Stimulated activated naive CD4-positive, alpha-beta T cell (primary cell): ENCODE data around the gene MYH15.
"Not testable (repeated sequence)": the region's sequence is repeated elsewhere in the genome, so short reads cannot be mapped to it uniquely, and the experiment has no call there.

ENCODE experiments used
- DNase-seq, 6 experiments: peaks; one replicate each; lab custom pipeline; 2025; lab: John Stamatoyannopoulos, UW

MYH15 gene

DNA sequence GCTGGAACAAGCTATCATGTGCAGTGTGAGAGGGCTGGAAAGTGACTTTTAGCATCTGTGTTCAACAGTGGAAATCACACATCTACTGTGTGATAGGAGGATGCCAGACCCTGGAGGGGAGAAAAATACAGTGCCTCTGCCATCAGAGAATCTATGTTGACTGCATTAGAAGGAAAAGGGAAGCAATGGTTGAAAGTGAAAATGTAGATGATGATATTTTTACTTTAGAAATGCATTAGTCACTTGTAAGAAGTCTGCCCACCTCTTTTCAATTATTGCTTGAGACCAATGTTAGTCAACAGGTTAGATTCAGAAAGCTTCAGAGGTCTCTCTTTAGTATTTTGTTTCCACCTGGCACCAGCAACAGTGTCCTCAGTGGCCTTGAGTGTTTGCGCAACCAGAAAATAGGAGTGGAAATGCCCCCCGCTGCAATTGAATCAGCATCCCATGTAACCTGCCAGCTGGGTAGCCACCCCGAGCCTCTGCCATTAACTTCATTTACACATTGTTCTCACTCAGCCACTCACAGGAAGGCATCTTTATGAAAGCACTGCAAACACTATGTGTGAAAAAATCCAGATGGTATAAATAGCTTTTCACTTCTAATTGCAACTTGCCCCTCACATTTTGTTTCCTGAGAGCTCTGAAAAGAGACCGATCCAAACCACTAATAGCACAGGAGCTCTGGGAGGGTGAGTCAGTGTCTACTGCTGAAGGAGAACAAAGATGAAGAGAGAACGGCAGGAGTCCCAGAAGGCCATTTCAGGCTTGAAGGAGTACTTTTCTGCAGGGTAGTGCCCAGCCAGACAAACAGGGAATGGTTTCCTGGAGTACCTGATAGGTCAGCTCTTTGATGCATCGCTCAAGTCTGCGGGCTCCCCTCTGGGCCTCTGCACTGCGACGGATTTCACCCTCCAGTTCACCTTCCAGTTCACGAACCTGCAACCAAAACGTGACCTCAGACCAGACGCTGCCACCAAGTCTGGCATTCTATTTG, 122.0 kb downstream of the MYH15 start:
- no peak for DNase-seq

GRCh38 chr3:108387063-108387462, 123.3 kb downstream of the MYH15 start:
- DNase-seq = no peak

DNA sequence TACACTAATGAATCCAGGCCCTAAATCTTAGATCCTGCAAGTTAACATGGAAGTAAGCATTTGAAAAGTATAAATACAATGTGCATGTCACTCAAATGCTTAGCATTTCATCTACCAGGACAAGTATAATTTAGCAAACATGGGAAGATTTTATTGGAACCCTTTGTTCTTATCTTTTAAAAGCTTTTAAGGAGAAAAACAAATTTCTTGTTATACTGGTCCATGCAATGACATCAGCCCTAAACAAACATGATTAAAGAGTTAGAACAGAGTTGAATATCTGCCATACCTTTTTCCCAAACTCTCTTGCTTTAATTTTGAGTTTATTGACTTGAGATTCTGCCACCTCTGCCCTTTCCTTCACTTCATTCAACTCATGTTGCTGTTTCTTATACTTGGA, 127.1 kb downstream of the MYH15 start:
- no peak for DNase-seq

GRCh38 chr3:108381529-108382140, 128.8 kb downstream of the MYH15 start:
- no peak for DNase-seq

- DNase-seq = no peak
Measured at GRCh38 chr3:108380128-108380795, 130.1 kb downstream of the MYH15 start.

DNA sequence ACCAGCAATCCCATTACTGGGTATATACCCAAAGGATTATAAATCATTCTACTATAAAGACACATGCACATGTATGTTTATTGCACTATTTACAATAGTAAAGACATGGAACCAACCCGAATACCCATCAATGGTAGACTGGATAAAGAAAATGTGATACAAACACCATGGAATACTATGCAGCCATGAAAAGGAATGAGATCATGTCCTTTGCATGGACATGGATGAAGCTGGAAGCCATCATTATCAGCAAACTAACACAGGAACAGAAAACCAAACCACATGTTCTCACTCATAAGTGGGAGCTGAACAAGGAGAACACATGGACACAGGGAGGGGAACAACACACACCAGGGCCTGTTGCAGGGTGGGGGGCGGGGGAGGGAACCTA, 131.4 kb downstream of the MYH15 start:
- DNase-seq = not testable (repeated sequence)

GRCh38 chr3:108378153-108378951, 132.0 kb downstream of the MYH15 start:
- no peak for DNase-seq

DNA sequence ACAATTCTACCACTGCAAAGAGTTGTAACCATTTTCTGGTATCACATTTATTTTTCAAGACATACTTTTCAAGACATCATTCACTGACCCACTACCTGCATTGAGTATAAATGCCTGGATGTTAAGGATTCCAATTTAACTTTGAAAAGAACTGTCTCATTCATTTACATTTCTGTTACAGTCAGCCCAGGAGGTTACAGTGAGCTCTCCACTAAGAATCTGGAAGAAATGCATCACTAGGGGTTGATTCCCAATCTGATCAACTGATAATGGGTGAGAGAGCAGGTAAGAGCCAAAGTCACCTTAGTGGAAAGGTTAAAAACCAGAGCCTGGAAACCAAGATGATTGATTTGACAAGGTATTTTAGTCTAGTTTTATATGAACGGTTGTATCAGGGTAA, 133.0 kb downstream of the MYH15 start:
- DNase-seq = no peak

- DNase-seq = no peak
Measured at GRCh38 chr3:108376026-108376425, 134.4 kb downstream of the MYH15 start.

GRCh38 chr3:108359011-108359410, 151.4 kb downstream of the MYH15 start:
- DNase-seq = no peak

GRCh38 chr3:108357042-108357441, 153.4 kb downstream of the MYH15 start:
- no peak for DNase-seq

DNA sequence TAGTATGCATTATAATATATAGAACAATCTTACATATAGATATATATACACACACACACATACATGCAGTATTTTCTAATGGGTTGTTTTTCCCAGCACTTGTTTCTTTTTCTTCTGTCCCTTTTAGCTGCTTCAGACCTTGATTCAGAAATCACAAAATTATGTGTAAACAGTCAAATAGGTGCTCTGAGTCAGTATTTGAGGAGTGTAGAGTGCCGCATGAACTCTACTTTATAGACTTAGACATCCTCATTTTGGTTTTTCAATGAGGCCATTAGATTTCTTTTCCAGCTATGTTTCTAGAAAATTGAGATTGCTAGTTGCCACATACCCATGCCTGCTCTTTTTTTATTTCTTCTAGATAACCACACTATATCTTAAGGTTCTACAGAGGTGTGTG, 155.8 kb downstream of the MYH15 start:
- no peak for DNase-seq

DNA sequence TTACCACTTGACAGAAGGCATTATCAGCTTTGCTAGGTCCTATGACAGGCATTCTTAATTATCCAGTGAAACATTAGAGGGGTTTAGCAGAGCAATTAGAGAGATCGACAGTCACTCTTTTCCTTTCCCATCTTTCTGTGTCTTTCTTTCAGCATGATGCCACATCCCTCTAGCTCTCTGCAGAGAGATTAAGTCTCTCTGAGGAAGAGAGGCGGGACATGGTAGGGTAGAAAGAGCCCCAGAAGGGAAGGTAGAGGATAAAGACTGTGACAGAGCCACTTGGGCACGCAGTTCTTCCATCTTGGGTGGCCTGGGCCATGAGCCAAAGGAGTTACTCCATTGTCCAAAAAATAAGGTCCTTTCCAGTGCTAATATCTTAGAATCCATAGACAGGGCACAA, 158.2 kb downstream of the MYH15 start:
- no peak for DNase-seq

DNA sequence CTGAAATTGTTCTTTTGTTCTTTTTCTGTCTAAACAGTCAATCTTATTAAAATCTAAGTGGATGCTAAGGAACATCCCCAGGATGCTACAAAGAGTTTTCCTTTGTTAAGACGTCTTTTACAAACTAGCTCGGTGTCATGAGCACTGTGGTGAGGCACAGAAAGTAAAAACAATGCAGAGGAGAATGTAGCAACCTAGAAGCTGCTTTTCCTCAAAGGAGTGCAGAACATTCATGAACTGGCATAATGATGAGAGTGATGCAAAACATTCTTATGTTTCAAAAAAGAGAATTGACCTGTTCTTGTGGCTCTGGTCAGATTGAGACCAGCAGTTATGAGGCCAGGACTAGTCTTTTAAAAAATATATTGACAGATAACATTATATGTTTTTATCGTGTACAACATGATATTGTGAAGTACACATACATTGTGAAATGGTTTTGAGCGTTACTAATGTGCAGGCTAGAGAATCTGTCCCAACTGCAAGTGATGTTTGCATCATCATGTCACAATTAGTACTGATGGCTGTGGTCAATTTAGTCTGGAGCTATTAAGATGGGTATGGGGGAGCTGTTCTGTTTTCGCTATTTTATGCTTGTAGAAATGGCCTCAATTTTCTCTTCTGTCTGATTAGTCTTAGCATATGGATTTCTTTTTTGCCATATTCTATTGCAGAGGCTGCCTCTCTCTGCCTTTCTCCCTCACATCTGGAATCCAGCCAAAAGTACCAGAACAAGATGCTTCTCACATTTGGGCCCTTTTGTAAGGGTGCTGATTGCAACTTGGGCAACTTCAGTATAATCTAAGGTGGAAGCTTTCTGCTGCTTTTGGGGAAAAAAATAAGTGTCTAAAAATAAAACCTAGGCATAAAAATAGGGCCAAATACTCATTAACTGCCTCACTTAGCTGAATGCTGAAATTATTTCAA, 163.8 kb downstream of the MYH15 start:
- no peak for DNase-seq

GRCh38 chr3:108345492-108346205, 164.7 kb downstream of the MYH15 start:
- no peak for DNase-seq

DNA sequence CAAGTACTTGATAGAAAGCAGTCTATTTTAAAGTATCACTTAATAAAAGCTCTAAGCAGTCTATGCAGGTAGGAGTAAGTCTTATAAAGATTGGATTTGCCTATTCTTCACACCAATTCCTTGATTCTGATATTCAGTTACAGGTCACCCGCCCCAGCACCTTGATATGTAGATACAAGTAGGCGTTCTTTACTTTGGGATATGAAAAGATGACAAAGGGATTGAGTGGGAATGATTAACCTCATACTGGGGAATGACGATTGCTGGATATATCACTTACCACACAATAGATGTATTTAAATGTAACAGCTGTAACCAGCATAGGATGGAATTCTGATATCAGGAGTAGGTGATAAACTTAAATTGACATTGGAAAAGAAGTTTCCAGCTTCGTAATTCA, 166.9 kb downstream of the MYH15 start:
- no peak for DNase-seq

DNA sequence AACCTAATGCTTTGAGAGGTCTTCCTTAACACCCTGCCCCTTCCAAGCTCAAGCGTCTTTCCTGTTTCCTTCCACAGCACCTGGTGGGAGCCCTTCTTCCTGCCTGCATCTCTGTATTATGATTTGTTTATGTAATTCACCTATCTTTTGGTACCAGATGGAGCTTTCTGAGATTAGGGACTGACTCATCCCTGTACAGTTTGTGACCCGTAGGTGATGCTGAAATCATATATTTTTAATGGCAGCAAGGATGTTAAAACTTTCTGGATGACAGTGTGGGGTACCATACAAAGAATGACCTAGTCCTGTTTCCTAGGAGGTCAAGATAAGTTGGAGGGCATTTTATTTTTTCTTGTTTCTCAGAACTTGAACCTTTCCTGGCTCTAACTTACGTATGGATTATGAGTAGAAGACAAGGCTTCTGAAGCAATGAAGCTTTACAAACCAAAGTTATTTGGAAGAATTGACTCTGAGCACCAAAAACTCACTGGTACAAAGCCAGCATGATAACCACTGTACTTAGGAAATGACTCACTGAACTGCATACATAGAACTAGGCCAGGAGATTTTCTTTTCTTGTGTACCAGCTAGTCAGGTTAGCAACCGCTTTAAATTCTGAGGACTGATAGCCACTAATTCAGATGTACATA, 167.4 kb downstream of the MYH15 start:
- no peak for DNase-seq

DNA sequence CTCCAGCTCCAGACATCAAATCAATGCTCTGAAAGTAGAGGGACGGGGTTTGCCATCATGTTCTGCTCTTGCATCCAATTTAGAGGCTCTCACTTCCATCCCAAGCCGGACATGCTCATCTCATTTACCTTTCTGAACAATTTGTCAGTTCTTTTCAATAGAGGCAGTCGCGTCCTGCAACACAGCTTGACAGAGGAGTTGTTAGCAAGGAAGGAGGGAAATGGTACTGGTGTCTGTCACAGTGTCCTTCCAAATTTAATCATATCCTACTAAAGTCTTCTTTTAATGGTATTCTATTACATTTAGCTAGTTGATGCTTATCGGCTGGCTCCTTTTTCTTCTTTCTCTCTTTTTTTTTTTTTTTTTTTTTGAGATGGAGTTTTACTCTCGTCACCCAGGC, 168.5 kb downstream of the MYH15 start:
- no peak for DNase-seq

GRCh38 chr3:108338901-108339545, 171.4 kb downstream of the MYH15 start:
- no peak for DNase-seq
